HL-60 (cell line): ENCODE data around the gene RNF224.

ENCODE experiments used
- GABPA ChIP-seq: IDR thresholded peaks from 2 replicates; pipeline ENCODE4 v1.6.1; 2012; ENCODE audit warnings: low read depth
- POLR2AphosphoS5 ChIP-seq: IDR thresholded peaks from 2 replicates; pipeline ENCODE4 v1.6.1; 2012; ENCODE audit warnings: low read depth
- SPI1 ChIP-seq: IDR thresholded peaks from 2 replicates; pipeline ENCODE4 v1.6.1; 2012; ENCODE audit warnings: low read depth, mild to moderate bottlenecking, borderline replicate concordance
- TF ChIP-seq, protein P1 (sequence below): IDR thresholded peaks from one replicate; pipeline ENCODE4 v1.5.1; 2011; ENCODE audit warnings: low read length, control low read depth, inconsistent platforms; ENCODE audit not compliant: insufficient read depth
- TF ChIP-seq, protein P2 (sequence below): IDR thresholded peaks from 2 replicates; pipeline ENCODE4 v1.6.1; 2012; ENCODE audit warnings: low read depth; ENCODE audit not compliant: insufficient replicate concordance

DNA sequence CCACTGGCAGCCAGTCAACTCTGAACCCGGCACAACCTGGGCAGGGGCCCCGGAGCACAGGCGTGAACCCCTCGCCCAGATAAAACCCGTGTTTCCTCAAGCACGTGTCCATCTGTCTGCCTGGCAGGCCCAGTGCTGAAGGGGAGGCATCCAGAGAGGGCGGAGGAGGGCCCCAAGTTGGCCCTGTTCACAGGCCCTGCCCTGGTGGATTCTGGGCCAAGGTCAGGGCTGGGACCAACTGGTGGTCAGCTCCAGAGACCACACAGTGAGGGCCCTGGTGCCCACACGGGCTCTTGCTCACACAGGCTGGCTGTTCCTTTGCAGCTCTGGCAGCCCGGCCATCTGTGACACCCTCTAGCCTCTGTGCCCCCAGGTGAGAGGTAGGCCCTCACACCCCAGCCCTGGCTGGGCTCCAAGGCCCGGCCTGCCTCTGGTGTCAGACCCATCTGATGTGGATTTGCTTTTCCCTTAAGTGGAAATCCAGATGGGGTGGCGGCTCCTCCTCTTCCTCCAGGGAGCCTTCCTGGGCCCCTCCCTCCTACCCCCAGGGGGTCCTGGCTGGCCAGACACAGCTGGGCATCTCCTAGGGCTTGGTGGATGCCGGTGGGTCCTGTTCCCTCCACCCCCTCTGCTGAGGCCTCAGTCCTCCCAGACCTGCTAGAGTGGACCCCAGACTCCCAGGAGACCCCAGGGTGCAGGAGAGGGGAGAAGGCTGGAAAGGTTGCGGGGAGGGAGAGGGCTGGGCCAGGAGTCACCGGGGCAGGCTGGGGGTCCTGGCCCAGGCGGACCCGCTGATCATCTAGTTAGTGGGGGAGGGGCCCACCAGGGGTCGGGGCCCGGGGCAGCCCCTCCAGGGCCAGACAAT lies 23.3 kb downstream of the RNF224 start:
- TF ChIP-seq, protein P1, sequence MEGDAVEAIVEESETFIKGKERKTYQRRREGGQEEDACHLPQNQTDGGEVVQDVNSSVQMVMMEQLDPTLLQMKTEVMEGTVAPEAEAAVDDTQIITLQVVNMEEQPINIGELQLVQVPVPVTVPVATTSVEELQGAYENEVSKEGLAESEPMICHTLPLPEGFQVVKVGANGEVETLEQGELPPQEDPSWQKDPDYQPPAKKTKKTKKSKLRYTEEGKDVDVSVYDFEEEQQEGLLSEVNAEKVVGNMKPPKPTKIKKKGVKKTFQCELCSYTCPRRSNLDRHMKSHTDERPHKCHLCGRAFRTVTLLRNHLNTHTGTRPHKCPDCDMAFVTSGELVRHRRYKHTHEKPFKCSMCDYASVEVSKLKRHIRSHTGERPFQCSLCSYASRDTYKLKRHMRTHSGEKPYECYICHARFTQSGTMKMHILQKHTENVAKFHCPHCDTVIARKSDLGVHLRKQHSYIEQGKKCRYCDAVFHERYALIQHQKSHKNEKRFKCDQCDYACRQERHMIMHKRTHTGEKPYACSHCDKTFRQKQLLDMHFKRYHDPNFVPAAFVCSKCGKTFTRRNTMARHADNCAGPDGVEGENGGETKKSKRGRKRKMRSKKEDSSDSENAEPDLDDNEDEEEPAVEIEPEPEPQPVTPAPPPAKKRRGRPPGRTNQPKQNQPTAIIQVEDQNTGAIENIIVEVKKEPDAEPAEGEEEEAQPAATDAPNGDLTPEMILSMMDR = no peak
- TF ChIP-seq, protein P2, sequence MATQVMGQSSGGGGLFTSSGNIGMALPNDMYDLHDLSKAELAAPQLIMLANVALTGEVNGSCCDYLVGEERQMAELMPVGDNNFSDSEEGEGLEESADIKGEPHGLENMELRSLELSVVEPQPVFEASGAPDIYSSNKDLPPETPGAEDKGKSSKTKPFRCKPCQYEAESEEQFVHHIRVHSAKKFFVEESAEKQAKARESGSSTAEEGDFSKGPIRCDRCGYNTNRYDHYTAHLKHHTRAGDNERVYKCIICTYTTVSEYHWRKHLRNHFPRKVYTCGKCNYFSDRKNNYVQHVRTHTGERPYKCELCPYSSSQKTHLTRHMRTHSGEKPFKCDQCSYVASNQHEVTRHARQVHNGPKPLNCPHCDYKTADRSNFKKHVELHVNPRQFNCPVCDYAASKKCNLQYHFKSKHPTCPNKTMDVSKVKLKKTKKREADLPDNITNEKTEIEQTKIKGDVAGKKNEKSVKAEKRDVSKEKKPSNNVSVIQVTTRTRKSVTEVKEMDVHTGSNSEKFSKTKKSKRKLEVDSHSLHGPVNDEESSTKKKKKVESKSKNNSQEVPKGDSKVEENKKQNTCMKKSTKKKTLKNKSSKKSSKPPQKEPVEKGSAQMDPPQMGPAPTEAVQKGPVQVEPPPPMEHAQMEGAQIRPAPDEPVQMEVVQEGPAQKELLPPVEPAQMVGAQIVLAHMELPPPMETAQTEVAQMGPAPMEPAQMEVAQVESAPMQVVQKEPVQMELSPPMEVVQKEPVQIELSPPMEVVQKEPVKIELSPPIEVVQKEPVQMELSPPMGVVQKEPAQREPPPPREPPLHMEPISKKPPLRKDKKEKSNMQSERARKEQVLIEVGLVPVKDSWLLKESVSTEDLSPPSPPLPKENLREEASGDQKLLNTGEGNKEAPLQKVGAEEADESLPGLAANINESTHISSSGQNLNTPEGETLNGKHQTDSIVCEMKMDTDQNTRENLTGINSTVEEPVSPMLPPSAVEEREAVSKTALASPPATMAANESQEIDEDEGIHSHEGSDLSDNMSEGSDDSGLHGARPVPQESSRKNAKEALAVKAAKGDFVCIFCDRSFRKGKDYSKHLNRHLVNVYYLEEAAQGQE = no peak
- no peak for TF ChIP-seq POLR2AphosphoS5
- TF ChIP-seq GABPA = no peak
- TF ChIP-seq SPI1 = no peak
